T47D (cell line): ENCODE results near the gene RAB40A.
"Not testable (repeated sequence)": the region's sequence is repeated elsewhere in the genome, so short reads cannot be mapped to it uniquely, and the experiment has no call there.

Source experiments
- DNase-seq, 2 experiments: peaks; one replicate each; pipeline versions ENCODE4 v3.0.0 to v3.0.0-alpha.2; 2011 to 2012; ENCODE audit warnings: low read depth in 1 of 2, low spot score in 1 of 2
- JUND ChIP-seq: IDR thresholded peaks from 2 replicates; pipeline ENCODE4 v1.6.1; 2012; ENCODE audit warnings: low read depth
- in situ Hi-C: cut with HindIII; loops from 2 replicates; pipeline ENCODE4 v1.10.0; 2016; ENCODE audit warnings: low sequenced_read_pairs, low pct_unique_long_range_greater_than_20kb

RAB40A gene

DNA sequence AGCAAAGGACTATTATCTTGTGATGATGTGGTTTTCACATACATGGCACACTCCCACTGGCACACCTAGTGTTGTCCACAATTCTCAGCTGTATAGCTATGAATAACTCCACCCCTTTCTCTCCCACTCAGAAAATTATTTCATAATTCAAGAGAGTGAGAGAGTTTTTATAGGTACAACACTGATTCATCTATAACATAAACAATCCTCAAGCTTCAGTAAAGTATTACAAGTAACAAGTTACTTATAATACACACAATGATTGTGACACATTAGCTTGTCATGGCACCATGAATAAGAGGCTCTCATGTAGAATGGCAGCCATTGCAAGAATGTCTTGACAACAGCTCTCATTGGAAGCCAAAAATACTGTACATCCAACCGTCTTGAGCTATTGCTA lies 43.9 kb downstream of the RAB40A start:
- no peak for DNase-seq
- no peak for TF ChIP-seq JUND
- in situ Hi-C loops, result no loop called here

DNA sequence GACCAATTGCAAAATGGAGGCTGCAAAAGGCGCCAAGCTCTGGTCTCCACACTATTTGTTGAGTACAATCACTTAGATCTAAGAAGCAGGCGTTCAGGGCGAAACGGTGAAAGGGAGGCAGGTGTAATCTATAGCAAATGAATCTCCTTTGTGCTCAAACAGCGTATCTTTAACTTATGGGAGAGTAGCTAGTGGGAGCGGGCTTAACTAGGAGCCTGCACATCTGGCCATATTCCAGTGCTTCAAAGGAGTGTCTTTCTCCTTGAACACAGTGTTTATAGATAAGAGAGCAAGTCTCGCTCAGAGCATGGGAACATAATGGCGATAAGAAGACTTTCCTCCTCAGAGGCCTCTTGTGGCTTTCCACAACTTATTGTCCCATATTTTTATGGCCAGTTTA lies 49.3 kb downstream of the RAB40A start:
- DNase-seq, in situ Hi-C loops: not testable (repeated sequence)

DNA sequence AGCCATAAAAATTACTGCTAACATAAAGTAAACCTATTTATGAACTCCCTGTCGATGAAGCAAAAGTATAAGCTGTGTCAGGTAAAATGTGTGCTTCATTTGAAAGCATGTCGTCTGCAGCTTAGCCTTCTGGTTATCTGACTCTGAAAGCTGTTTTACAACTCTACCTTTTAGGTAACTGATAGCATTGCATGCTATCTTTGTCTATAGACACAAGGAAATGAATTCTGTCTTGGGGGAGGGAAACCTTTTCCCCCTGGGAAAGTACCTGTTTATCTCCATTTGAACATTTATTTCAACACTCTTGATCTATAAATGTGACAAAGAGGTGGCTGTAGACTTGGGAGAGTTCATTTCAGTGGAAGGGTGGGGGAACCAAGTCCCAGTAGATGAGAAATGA lies 51.4 kb downstream of the RAB40A start:
- DNase-seq, result no peak
- TF ChIP-seq JUND, result no peak
- in situ Hi-C loops, result no loop called here

DNA sequence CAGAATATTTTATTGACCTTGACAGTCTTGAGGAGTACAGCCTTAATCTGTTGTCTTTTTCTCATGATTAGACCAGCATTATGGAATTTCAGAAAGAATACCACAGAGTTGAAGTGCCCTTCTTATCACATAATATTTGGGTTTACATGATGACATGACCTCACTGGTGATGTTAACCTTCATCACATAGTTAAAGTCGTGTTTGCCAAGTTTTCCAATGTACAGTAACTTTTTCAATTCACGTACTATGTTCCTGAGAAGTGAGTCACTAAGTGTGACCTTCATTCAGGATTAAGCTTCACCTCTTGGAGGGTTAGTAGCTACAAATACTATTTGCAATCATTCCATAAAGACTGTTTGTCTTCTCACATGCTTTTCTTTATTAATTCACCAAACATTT lies 52.1 kb downstream of the RAB40A start:
- DNase-seq, result no peak
- TF ChIP-seq JUND, result no peak
- in situ Hi-C loops, result no loop called here

DNA sequence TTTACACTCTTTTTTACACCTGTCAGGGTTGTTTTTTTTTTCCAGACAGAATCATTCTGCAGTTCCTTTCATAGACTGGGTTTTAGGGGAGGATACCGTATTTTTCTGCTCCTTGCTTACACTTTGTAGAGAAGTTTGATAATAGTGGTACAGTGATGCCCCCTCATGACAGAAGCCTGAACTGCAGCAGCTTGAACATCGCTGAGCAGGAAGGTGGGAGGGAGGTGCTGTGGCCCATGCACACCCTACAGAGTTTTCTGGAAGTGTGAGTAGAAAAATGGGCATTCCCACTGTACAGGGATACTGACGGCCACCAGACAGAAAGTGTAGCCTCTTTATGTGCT lies 54.5 kb downstream of the RAB40A start:
- TF ChIP-seq JUND, result no peak
- in situ Hi-C loops, result no loop called here
- DNase-seq, result peak in 1 of 2 experiments; percentile 58

DNA sequence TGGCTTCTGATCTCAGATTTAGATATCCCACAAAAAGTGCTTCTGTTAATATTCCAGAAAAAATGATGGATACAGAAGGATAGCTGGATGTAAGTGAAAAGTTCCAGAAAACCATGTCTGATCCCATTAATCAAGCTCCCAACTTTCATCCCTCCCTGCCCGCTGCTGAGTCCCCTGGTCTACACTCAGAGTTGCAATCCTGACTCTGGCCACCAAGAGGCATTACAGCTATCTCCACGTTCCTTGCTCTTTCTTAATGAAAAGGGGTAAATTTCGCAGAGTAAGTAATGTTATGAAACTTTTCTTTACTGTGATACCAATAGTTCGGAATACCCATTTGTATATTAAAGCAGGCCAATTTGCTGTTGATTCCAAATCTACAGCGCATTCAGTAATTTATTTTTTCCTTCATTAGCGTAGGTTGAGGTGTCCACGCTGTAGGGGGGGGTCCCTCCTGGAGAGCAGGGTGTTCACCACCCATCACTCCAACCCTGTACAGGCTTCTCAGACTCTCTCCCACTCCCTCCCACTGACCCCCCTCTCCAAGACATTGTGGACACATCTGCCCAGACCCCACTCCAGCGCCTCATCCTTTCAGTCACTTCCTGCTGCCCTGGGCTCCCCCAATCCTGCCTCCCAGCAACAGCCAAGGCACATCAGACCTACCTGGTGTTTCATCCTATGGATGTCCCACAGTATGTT lies 55.1 kb downstream of the RAB40A start:
- no peak for TF ChIP-seq JUND
- DNase-seq, result peak in 1 of 2 experiments; percentile 14
- in situ Hi-C loops, result no loop called here

DNA sequence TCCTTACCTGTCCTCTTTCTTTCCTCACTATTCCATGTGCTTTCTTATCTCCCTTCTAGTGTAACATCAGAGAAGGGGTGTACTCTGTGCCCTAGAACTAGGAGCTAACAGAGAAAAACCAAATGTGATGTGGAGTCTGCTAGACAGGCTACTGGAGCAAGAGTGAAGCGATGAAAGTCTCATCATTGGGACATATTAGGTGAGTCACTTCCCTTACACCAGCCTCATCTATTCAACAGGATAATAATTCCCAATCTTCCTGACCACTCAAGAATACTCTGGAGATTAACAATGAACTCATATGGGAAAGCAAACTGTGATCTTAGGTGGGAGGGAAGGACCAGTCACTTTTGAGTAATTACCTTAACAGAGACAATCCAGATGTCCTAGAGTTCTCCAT lies 58.1 kb downstream of the RAB40A start:
- TF ChIP-seq JUND, result no peak
- in situ Hi-C loops, result no loop called here

DNA sequence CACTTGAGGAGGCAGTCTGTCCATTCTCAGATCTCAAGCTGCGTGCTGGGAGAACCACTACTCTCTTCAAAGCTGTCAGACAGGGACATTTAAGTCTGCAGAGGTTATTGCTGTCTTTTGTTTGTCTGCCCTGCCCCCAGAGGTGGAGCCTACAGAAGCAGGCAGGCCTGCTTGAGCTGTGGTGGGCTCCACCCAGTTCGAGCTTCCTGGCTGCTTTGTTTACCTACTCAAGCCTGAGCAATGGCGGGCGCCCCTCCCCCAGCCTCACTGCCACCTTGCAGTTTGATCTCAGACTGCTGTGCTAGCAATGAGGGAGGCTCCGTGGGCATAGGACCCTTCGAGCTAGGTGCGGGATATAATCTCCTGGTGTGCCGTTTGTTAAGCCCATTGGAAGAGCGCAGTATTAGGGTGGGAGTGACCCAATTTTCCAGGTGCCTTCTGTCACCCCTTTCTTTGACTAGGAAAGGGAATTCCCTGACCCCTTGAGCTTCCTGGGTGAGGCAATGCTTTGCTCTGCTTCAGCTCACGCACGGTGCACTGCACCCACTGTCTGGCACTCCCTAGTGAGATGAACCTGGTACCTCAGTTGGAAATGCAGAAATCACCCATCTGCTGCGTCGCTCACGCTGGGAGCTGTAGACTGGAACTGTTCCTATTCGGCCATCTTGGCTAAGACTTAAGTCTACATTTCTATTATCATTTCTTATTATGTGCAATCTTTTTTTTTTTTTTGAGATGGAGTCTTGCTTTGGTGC lies 59.1 kb downstream of the RAB40A start:
- DNase-seq, in situ Hi-C loops: not testable (repeated sequence)

More for the DNA sequence above, 58.1 kb downstream of the RAB40A start:
- DNase-seq, result no peak

DNA sequence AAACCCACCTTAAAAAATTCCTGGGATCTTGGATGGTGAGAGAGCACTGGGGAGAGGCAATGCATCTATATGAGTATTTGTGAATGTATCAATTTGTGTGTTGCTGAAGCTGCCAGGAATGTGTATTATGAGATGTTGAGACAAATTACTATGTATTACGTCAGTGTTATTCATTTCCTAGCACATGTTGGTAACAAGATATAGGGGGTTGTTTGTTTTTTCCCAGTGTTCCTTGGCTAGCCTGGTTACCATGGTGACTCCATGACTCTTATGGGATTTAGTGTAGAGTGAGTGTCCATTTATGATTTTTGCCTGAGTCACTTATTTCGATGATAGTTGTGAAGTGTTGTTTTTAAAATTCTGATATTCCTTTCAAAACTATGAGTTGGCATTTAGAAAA lies 65.6 kb downstream of the RAB40A start:
- TF ChIP-seq JUND, result no peak
- DNase-seq, result no peak
- in situ Hi-C loops, result no loop called here
